HepG2 (cell line): Measurements from ENCODE around the gene MRPL30.

Experiments
- CEBPB ChIP-seq: IDR thresholded peaks from 2 replicates; pipeline ENCODE4 v1.6.1; 2011; ENCODE audit warnings: low read depth, low read length, improper control_type of control experiment, borderline replicate concordance
- ZFP41 ChIP-seq: sonication (generic); formaldehyde crosslinking; IDR thresholded peaks from 2 replicates; pipeline ENCODE4 v1.4.0; 2020; ENCODE audit warnings: mild to moderate bottlenecking, missing genetic modification reagents, borderline replicate concordance
- ZNF772 ChIP-seq: sonication (generic); formaldehyde crosslinking; IDR thresholded peaks from 2 replicates; pipeline ENCODE4 v1.5.0; 2020; ENCODE audit warnings: mild to moderate bottlenecking, missing genetic modification reagents

DNA sequence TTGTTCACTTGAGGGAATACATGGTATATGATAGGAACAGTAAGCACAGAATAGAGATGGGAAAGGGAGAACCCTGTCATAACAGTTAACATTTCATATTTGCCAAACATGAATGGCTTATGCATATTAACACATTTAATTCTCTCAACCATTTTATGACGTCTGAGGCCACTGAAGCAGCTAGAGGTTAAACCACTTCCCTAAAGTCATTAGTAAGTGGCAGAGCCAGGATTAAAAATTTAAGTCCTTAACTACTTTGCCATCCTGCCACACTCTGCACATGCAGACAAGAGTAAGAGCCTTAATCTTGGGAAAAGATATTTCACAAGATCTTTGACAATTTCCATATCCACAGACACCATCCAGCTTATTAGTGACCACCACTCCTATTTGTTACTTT, 24.1 kb upstream of the MRPL30 start:
- TF ChIP-seq CEBPB, result no peak
- no peak for TF ChIP-seq ZFP41 (CRISPR knock-in tag)
- TF ChIP-seq ZNF772 (CRISPR knock-in tag), result no peak
